Tibial nerve (tissue), 4 donors: ENCODE results near the gene MRGPRD.

Experiments
- CTCF ChIP-seq, 5 experiments: fragments of 200-600 bp in 3 of 5; fragments of 450-650 bp in 2 of 5; sonication (generic) in 3 of 5; IDR thresholded peaks; one replicate each; pipeline ENCODE4 v1.5.1; 2016 to 2019; ENCODE audit warnings: antibody characterized with exemption in 5 of 5, mild to moderate bottlenecking in 3 of 5, moderate library complexity in 2 of 5
- EP300 ChIP-seq, 2 donors: sonication (generic); formaldehyde crosslinking; IDR thresholded peaks; one replicate each; pipeline ENCODE4 v1.6.1; 2017; ENCODE audit warnings: antibody characterized with exemption in 2 of 2, mild to moderate bottlenecking in 1 of 2
- POLR2A ChIP-seq, 2 donors: fragments of 450-650 bp; IDR thresholded peaks; one replicate each; pipeline ENCODE4 v1.6.1; 2017; ENCODE audit warnings: antibody characterized with exemption in 2 of 2, mild to moderate bottlenecking in 2 of 2, moderate library complexity in 2 of 2

GRCh38 chr11:68942095-68942620 lies 38.6 kb downstream of the MRGPRD start:
- TF ChIP-seq CTCF (IDR thresholded peaks at IDR 0.05) = no peak
- no peak for TF ChIP-seq EP300 (IDR thresholded peaks at IDR 0.05)
- TF ChIP-seq POLR2A (IDR thresholded peaks at IDR 0.05) = no peak
